Measurements from ENCODE around the gene OSTF1.

OSTF1 gene, protein sequence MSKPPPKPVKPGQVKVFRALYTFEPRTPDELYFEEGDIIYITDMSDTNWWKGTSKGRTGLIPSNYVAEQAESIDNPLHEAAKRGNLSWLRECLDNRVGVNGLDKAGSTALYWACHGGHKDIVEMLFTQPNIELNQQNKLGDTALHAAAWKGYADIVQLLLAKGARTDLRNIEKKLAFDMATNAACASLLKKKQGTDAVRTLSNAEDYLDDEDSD

DNA sequence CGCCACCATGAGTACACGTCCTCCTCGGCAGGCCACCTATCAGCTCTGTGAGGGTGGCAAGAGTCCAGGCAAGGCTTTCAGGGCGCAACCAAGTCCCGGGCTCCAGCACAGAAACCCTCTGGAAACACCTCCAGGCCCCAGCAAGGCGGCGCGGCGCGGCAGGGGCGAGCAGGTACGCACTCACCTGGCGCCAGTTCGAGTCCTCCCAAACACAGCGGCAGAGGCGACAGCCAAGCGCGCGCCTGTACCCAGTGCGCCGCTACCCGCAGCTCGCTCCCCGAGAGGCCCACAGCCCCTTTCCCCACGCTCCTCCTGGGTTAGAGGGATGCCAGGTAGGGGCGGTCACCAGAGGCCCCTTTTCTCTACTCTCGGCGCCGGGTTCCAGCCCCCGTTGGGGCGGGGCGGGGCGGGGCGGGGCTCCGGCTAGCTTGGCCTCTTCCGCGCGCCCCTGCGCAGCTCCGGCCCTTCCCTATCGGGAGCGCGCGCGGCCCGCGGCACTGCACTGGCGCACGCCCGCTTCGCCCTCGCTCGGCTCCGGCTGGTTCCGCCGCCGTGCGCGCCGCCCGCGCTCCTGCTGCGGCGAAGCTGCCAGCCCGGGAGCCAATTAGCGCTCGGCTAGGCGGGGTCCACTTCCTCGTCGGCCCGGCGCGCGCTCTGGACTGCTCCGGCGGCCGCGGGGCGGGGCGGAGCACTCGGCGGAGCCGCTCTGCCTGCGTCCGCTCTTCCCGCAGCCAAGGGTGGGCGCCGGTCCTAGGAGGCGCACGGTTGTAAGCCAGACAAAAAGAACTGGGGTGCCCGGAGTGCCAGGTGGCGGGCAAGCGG is at the start of gene OSTF1, which contains the start of gene NMRK1:
Gene OSTF1, plus strand, starts transcription at position 691 of the 822 bp plus-strand sequence. CDS start 179 bp downstream, outside the sequence.
Gene NMRK1, minus strand, starts transcription at position 332 of the 822 bp plus-strand sequence. CDS start 5,040 bp downstream, outside the sequence.
- DNase-seq, result peak; percentile 69 to 97 (median 90)

DNA sequence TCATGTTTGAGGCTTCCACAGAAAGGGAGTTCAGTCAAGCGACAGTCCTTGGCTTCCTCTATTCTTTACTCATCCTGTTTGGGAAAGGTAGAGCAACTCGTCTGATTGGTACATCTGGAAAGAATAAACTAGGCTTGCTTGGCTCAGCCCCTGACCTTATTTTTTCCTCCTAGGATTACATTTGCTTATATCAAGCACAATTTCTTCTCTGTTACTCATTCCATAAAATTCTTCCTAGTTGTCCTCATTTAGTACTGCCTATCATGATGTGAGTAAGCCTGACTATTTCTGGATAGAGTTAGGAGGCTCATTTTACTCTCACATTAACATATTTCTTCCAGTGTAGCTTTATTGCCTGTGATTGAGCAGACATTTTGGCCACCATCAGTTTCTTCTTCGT is 49.3 kb upstream of the OSTF1 start:
- no peak for DNase-seq

DNA sequence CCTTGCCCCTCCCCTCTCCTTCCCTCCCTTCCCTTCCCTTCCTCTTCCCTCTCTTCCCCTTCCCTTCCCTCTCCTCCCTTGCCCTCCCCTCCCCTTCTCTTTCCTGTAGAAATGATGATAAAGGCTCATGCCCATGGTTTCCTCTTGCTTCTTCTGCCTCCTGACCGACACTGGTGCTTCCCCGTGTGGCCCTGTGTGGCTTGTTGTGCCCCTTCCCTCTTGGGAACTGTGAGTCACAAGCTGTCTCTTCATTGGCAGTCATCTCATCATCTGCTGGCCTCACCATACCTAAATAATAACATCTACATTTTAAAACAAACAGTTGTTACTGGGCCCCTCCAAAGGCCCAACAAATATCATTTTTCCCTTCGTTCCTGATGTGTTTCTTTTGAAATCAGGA is 48.5 kb upstream of the OSTF1 start:
- no peak for DNase-seq

DNA sequence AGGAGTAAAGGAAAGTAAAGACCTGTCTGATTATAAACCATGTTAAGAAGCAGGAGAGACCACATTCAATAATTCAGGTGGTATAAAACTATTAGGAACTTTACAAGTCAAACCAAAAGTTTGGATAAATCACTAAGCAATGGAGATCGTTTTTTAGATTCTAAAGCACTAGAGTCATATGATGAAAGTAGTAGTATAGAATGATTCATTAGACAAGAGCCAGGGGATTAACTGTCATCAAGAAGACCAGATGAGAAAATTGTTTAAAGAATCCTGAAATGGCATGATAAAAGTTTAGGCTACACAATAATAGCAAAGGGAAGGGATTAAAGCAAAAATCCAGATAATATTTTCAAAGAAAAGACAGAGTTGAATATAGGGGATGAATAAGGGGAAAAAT is 47.3 kb upstream of the OSTF1 start:
- no peak for DNase-seq

DNA sequence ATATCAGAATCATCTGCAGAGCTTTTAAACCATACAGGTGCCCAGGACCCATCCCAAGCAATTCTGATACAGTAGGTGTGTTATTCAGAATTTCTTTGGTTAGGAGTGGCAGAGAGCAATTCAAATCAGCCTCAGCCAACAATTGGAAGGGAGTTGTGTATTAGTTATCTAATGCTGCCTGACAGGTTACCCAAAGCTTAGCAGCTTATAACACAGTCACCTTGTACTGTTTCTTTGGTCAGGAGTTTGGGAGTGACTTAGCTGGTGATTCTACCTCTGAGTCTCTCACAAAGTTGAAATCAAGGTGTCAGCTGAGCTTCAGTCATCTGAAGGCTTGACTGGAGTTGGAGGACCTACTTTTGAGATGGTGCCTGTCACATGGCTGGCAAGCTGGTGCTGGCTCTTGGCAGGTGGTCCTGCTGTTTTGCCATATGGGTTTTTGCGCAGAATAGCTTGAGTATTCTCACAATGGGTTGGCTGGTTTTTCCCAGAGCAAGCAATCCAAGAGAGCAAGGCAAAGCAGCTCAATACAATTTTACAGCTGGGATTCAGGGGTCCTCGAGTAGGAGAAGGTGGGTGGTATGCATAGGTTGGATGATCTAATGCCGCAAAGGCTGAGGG is 41.5 kb upstream of the OSTF1 start:
- DNase-seq, result peak in 2 of 14 donors; percentile 34 to 96

DNA sequence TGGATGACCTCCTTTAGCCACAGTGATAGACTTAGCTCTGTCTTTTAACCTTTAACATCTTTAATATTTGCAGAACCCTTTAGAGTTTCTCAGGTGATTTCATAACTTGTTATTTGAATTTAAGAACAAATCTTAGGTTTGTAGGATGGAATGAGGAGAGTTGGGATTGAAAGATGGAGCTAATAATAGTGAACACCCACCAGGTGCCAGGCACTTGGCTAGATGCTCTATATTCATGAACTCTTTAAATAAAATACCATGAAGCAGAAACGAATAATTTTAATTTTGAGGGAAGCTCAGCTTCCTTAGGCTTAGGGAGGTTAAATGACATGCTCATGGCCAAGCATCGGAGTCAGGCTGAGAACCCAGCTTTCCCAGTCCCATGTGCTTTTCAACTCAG is 40.8 kb upstream of the OSTF1 start:
- peak in 1 of 14 donors; percentile 36 for DNase-seq

DNA sequence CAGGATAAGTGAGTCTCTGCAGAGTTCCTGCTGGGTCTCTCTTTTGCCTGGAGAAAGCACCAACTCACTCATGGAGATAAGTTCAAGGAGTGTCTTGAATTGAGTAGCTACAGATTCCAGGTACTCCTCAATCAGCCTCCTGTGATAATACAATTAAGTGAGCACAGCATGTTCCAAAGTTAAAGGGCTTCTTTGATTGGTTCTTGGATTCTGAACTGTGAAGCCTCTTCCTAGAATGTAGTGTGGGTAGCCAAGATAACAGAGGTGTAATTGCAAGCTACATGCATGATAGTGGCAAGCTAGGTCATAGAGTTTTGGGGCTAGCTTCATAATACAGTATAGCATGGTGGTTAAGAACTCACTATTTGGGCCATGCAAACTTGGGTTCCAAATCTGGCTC is 37.0 kb upstream of the OSTF1 start:
- no peak for DNase-seq

DNA sequence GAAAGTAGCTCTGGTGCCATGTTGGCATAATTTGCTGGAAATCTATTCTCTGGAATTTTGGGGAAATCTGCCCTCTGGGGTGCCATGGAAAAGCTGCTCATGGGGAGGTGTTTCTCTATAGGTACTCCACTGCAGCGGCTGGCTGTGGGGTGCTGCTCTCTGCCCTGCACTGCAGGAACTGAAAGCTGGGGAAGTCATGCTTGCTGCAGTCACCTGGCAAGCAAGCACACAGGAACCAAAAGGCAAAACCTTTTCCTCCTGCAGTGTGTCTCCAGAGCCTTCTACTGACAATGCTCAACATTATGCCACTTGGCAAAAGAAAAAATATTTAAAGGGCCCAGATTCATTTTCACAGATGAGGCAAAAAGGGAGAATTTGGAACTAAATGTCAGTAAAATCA is 34.4 kb upstream of the OSTF1 start:
- no peak for DNase-seq

DNA sequence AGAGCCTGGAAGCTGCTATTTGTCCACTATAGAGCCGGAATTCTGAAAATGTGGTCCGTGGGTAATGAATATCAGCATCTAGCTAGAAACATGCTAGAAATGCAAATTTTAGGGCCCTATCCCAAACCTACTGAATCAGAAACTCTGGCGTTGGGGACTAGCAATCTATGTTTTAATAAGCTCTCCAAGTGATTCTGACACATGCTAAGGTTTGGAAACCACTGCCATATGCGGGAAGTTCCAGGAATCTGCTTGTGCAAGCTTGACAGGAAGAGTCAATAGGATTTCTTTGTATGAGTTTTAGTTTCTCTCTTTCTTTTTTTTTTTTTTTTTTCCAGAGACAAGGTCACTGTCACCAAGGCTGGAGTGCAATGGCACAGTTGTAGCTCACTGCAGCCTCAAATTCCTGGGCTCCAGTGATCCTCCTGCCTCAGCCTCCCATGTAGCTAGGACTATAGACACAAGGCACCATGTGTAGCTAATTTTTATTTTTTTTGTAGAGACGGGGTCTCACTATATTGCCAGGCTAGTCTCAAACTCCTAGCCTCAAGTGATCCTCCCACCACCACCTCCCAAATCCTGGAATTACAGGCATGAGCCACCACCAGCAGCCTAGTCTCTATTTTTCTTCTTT is 33.8 kb upstream of the OSTF1 start:
- DNase-seq, result no peak

DNA sequence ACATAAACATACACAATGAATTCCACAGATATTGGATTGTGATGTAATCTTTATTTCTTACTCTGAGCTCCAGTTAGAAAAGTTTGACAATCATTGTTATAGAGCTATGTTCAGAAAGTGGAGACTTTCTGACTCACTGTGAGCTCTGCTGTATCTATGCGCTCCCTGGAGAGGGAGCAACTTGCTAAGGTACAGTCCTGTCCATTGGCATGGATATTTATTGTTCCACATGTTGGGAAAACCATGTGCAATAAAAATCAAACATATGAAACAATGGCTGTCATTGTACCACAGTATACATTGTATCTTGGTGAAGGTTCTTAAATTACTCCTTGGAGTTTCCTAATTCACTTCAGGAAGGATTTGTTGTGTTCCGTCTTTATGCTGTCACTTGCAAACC is 27.1 kb upstream of the OSTF1 start:
- DNase-seq, result no peak

DNA sequence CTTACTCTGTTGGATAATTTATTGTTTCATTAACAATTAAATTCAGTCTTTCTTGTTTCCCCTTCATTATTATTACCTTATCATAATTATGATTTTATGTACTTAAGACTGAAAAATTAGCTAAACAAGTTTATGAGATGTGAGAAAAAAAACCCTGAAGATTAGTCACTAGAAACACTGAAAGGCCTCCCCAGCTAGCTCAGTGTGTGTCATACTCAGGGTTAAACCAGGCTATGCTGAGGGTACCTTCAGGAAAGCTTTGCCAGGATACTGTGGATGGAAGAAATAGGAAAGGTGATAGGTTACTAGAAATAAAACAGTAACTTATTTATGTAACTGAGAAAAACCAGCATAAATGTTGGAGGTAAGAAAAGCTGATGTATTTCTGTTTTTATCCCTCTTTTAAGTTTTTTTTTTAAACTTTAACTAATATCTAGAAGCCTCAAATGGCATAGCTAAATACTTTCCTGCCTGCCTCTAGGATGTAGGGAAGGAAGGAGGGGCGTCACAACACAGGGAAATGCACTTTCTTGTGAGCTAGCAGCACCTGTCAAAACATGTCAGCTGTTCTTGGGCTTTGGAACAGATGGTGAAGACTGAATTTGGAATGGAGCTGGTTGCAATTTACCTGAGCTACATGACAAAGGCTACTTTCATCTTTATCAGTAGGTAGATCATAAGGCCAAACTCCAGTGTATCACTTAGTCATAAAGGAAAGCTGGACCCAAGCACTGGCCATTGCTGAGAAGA is 24.6 kb upstream of the OSTF1 start:
- DNase-seq, result peak in 1 of 14 donors; percentile 85

DNA sequence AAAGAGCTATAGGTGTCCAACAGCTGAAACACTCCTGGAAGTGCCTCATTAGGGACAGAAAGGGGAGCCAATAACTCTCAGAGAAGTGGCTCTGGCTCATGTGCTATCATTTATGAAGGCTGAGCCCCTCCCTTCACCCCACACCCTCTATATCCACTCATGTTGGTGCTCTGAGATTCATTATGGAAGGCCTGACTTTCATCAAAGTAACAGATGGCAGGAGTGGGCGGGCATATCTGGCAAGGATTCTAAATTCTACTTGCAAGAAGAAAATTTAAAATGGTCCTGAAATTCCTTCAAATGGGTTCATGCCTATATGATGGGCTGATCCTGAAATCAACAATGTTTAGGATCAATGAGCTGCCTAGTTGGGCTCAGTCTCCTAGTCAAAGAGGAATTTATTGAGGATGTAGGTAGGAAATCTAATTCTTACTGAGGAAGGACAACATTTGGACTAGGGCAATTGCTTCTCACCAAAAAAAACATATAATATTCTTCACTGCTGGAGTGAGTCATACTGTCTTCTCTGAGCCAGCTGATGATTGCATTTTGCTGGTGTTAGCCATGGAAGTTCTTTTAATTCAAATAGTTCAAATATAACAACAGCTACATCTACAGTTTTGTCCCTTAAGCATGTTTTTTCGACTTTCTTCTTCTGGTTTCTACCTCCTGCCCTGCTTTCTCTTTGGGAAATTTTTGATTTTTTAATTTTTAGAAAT is 23.8 kb upstream of the OSTF1 start:
- peak in 1 of 14 donors; percentile 79 for DNase-seq

DNA sequence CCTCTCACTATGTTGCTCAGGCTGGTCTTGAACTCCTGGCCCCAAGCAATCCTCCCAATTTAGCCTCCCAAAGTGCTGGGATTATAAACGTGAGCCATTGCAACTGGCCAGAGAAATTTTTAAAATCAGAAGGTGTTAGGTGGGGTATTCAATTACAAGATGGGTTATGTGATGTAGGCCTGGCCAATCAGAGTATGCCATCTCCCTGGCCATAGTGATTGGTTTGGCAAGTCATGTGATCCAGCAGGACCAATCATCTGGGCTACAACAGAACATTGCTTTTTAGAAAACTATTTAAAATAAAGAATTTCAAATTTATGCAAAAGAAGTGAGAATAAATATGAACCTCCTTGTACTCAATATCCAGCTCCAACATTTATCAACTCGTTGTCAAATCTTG is 22.8 kb upstream of the OSTF1 start:
- DNase-seq, result no peak

DNA sequence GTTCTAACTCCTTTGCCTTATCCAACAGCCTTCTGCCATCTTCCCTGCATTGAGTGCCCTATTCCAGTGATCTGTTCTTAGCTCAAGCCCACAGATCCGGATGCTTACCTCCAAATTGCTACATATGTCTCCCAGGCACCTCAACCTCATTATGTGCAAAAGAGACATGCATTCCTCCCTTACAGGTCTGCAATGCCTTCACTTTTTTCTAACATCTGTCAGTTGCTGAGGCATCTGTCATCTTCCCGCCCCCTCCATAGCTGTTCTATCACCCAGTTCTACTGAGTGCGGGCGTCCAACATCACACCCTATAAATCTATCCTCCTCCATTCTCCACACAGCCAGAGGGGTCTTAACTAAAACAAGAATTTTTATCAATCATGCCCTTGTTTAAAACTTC is 20.4 kb upstream of the OSTF1 start:
- no peak for DNase-seq

DNA sequence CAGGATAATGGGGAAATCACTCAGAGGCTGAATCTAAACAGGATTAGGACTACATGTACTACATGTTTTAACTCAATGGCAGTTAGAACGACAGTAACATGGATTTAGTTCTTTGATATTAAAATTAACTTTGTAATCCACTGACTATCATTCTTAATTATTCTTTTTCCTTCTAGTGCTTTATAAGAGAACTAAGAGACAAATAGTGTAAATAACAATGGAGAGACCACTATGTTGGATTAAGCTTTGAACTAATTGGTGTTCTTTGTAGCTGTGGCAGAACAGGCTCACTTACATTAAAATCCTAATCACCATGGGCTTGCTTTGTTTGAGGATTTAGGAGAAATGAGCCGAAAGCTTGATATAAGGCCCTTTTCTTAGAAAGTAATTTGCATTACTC is 19.1 kb upstream of the OSTF1 start:
- DNase-seq, result no peak

DNA sequence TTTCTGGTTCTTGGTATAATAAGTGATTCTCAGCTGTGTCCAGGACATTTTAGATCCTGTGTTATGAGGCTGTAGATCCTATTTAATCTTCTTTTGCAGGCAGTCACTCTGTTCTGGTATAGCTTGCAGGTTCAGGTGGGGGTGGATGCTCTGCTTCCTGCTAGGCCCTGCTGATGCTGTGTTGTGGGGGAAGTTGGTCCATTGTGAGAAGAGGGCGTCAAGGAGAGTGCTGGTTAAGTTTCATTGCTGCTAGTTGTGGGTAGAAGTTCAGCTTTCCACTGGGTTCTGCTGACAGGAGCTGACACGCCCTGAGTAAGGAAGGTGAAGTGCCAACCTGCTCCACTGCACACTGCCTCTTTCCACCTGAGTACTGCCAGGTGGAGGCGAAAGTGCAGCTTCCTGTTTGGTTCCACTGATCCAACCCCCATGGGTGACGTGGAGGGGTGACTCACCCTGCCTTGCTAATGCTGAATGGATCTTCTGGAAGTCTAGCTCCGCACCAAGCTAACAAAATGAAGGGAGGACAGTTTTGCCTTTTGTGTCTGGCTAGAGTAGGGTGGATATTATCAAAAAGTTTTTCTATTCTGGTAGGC is 16.7 kb upstream of the OSTF1 start:
- no peak for DNase-seq

DNA sequence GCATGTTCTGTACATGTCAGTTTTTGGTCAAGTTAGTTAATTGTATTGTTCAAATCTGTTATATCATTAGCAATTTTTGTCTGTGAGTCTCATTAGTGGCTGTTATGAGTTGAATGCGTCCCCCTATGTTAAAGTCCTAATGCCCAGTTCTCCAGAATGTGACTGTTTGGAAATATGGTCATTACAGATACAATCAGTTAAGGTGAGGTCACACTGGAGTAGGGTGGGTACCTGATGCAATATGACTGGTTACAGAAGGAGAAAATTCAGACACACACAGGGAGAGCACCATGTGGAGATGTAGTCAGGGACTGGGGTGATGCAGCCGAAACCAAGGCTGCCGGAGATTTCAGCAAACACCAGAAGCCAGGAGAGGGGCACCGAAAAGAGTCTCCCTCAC is 15.4 kb upstream of the OSTF1 start:
- no peak for DNase-seq

DNA sequence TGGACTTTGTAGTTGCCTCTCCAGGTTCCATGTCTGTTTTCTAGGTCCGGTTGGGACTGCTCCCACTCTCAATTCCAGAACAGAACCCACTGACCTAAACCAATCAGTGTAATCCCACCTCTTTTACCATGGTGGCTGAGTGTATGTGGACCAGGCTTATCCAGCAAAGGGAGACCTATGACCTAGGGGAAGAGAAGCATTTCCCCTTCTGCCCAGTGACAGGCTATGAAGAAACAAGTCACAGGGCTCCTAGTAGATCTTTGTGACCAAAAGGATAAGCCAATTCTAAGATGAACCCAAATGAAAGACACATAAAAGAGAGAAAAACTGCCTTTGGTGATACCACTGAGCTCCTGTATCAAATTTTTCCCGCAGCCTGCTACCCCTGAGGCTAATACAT is 6.7 kb upstream of the OSTF1 start:
- DNase-seq, result no peak

DNA sequence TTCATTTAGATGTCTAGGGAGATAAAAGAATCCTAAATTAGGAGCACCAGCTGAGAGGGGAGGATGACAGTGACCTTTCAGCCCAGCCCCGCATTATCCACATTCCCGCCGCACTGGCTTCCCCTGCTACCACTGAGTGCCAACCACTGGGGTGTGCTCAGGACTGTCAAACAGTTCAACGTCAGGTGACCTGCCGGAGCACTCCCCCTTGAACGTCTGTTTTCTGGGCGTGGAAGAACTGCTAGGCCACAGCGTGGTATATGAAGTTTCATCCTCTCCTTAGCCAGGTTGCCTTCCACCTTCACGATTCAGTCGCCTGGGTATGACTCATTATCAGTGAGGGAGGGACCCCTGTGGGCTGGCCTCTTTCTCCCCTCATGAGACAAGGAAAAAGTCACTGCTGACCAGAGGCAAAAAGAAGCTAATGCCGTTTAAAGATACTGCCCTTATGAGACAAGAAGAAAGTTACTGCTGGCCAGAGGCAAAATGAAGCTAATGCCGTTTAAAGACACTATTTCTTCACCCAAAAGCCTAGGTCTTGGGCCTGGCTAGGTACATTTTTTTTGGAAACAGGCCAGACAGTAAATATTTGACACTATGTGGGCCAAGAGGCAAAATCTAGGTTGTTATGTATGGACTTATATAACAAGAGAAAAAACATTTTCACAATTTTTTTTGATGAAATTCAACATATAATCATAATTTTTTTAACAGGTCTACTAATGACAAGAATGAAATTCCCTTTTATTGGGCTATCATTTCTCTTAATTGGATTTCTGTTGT is 4.9 kb upstream of the OSTF1 start:
- DNase-seq, result peak in 6 of 14 donors; percentile 15 to 69 (median 34)

DNA sequence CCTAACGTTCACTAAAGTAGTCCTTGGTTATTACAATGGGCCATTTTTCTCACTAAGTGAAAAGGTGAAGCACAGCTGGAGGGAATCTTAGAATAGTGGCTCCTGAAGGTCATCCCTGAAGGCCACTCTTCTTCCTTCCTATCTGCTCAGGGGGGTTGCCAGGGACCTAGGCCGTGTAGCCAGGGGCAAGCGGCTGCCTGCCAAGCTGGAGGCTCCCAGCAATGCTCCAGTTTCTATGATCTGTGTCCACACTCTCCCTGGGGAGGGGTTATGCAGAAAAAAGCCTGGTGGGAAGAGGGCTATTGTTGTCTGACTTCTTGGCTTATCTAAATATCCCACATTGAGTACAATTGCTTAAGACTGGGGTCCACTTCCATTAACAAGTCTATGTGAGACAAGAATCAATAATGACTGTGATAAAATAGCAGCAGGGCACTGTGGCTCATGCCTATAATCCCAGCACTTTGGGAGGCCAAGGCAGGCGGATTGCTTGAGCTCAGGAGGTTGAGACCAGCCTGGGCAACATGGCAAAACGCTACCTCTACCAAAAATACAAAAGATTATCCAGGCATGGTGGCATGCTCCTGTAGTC is 4.1 kb upstream of the OSTF1 start:
- DNase-seq, result no peak
